HG03521 (cell line): ENCODE data around the gene NGRN.

ENCODE experiments used
- ATAC-seq: cut with Tn5 transposase; IDR thresholded peaks from one replicate; pipeline ENCODE4 v1.9.1; 2021; ENCODE audit warnings: mild to moderate bottlenecking, moderate library complexity; ENCODE audit not compliant: unreplicated experiment

NGRN gene

DNA sequence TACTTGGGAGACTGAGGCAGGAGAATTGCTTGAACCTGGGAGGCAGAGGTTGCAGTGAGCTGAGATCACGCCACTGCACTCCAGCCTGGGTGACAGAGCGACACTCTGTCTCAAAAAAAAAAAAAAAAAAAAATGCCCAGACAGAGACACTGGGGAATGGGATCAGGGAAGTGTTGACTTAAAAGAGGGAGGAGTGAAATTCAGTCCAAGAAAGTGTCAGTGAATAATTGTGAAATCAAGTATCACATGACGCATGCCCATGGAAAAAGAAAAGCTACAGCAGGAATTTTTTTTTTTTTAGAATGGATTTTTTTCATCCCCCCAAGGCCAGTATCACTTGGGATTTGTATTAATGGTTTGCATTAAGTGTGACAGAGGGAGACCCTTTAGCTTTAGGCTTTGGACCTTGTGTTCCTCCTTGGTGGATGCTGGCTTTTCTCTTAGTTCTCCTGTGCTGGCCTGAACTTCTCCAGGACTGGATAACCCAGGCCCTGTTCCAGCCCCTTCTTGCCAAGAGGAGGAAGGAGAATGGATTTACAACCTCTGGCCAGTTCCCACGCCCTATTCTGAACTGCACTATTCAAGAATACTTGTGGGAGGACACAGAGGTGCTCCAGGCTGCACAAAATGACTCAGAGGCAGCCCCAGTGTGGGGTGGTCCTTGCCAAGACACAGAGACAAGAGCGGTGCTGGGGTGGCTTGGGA is 50.0 kb downstream of the NGRN start:
- ATAC-seq, result no peak

DNA sequence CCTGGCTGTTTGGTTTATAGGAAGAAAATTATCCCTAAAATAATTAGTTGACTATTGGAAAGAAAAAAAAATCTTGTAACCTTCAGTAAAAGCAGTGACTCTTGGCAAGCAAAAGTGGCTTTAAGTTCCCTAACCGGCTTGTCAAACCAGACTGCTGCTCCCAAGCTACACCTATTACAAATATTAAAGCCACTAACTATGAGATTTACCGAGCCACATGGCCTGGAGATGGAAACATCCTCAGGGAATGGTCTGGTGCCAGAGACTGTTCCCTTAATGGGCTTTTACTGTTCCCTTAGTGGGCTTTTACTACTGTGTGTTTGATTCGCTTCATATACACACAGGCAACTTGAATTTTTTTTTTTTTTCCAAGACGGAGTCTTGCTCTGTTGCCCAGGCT is 50.7 kb downstream of the NGRN start:
- ATAC-seq, result no peak

DNA sequence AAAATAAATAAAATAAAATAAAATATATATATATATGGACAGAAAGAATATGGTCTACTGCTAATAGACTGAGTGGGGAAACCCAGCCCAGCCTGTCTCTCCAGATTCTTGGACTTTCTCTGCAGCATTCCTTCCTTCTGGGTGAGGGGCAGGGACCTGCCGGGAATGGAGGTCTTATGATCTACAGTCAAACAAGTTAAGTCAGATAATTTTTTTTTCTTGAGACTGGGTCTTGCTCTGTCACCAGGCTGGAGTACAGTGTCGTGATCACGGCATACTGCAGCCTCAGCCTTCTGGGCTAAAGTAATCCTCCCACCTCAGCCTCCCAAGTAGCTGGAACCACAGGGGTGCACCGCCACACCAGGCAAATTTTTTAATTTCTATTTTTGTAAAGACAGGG is 53.1 kb downstream of the NGRN start:
- ATAC-seq, result no peak

DNA sequence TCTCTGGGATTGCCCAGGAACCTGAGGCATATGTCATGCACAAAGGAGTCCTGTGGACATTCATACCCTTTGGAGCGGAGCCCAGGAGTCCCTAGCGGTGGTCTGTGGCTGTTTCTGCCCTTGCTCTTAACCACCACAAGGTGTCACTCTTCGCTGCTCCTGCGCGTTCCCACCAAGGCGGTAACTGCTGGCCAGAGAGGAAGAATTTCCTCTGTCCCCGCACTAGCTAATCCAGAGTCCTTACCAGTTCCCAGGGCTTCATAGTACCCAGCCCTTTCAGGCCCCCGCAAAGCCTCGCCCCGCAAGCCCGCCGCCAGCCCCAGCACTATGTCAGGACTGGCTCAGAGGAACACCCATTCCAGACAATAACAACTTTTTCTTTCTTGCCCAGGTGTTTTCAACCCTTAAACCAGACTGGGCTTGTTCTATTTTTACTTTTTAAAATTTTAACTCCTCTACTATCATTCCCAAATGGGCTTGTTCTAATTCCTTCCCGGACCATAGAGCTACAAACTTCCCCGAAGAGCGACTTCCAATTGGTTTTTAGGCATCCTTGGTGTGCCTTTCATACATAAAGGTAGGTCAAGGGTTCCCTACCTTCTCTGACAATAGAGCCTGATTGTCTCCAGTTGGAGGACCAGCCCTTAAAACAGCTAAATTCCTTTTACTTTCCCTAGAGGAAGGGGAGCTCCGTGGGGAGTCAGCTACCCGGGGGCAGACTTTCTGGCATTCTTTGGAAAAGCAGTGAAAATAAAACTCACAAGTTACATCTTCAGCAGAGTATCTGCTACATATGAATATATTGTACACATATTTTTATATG is 54.8 kb downstream of the NGRN start:
- no peak for ATAC-seq

DNA sequence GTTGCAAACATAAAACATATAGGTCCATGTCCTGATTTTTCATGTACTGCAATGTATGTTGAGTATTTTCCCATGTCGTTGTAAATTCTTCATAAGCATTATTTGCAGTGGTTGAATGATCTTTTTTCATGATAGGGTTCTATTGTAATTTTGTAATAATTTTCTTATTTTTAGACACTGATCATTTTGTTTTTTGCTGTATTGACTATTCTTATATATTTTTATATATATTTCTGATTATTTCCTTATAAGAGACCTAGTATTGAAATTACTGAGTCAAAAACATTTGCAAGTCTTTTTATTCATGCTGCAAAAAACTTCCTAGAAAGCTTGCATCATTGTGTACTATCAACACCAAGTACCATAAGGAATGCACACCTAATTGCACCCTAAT is 55.4 kb downstream of the NGRN start:
- ATAC-seq, result no peak
